ENCODE results near the gene KLHL34.

DNA sequence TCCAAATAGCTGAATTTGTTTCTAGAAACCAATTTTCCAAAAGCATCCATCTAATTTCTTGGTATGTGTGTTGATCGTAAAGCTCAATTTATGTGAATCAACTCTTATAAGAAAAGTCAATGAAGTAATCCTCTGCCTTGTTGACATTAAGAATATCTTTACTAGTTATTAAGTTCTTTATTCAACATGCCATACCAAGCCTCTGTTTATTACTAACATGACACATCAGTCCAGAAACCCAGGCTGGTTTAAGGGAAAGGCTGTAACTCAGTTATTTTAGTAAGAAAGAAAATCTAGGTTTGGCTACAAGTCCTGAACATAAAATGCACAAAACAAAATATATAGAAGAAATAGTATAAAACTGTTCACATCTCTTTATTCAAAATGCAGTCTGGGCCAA, 48.0 kb downstream of the KLHL34 start:
- TF ChIP-seq, protein P1, sequence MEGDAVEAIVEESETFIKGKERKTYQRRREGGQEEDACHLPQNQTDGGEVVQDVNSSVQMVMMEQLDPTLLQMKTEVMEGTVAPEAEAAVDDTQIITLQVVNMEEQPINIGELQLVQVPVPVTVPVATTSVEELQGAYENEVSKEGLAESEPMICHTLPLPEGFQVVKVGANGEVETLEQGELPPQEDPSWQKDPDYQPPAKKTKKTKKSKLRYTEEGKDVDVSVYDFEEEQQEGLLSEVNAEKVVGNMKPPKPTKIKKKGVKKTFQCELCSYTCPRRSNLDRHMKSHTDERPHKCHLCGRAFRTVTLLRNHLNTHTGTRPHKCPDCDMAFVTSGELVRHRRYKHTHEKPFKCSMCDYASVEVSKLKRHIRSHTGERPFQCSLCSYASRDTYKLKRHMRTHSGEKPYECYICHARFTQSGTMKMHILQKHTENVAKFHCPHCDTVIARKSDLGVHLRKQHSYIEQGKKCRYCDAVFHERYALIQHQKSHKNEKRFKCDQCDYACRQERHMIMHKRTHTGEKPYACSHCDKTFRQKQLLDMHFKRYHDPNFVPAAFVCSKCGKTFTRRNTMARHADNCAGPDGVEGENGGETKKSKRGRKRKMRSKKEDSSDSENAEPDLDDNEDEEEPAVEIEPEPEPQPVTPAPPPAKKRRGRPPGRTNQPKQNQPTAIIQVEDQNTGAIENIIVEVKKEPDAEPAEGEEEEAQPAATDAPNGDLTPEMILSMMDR (IDR thresholded peaks at IDR 0.05): no peak
- no peak for TF ChIP-seq POLR2A (IDR thresholded peaks at IDR 0.05)
- no peak for TF ChIP-seq EP300 (IDR thresholded peaks at IDR 0.05)
